ENCODE data around the gene MKS1. TPM values are rescaled to one million over a fixed set of nuclear protein-coding genes. Genes with fewer than 3 reads are reported as not detected.
A peak's percentile ranks its signal among the peaks of the same experiment; 100 is the strongest.

MKS1 gene
- 18.8 and 23.3 TPM in 2 replicates for total RNA-seq

DNA sequence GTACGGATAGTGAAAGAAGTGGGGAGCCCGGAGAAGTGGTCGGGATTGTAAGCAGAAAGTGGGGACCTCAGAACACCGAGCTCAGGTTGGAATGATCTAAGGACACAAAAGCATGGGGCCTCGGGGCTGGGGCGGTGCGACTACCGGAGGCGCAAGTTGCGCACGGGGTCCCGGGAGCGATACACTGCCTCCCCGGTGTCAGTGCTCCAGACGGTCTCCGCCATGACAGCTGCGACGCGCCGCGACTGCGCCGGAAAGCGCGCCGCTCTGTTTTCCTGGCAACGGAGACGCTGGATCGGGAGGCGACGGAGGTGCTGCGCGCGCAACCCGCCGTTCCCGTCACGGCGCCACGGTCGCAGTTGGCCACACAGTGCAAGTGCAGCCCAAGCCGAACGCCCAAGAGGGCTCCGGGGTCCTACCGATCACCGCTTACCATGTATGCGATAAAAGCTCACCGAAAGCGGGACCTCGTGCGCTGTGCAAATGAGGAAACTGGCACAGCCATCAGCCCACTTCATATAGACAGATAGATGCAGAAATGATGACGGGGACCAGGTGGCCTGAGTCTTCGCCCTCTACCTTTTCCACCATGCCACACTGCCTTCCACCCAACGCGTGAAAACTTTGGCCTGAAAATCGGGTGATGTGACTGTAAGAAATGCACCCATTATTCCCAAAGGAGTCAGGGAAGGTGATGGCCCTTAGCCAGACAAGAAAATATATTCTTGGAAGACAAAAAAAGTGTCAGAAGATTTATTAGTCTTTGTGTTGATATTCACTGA, at the start of gene MKS1:
Gene MKS1 (minus strand): TSS at position 249 of the 782 bp plus-strand sequence. CDS start 25 bp downstream, at position 224.
- peaks cover 11% of the 10 kb centered on the region for H3K27me3 Mint-ChIP-seq (ENCODE audit: insufficient read depth)
- DNase-seq (ENCODE audit: low spot score): peak; percentile 94
- peak within 1 kb of the TSS; percentile 96 for H3K27ac Mint-ChIP-seq
- H3K36me3 Mint-ChIP-seq (ENCODE audit: low read depth): no peaks in the 10 kb centered on the region
- intact Hi-C loops (cut with micrococcal nuclease): loop anchor here (1.0 to 5.0 kb wide), 6 partner anchors 30 to 369 kb away; partner anchors contain the start of genes DYNLL2, MRPS23, SRSF1 and SUPT4H1
- H3K4me1 Mint-ChIP-seq (ENCODE audit: low read depth): peaks cover 26% of the 10 kb centered on the region
- H3K9me3 Mint-ChIP-seq: no peaks in the 10 kb centered on the region
- peak within 1 kb of the TSS; percentile 92 for H3K4me3 Mint-ChIP-seq

DNA sequence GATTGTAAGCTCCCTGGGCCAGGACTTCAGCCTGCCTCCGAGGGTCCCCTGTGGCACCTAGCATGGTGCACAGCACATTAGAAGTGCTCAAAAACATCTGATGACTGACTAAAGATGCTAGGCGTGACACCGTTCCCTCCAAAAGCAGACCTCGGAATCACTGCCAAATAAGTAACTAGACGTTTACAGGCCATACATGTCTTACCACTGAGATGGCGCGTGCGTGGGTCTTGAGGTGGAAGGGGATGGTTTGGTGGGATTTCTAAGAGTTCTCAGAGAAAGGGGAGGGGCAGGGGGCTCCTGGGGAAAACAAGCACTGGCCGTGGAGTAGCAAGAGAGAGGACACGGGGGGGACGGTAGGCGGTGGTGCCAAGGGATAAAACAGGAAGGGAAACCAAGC, 49.3 kb upstream of the MKS1 start:
- DNase-seq (ENCODE audit: low spot score): no peak
- no peak overlapping the region for H3K27ac Mint-ChIP-seq
- H3K9me3 Mint-ChIP-seq: no peaks in the 10 kb centered on the region
- no peak overlapping the region for H3K4me3 Mint-ChIP-seq
- no peaks in the 10 kb centered on the region for H3K4me1 Mint-ChIP-seq (ENCODE audit: low read depth)
- intact Hi-C loops (cut with micrococcal nuclease): no loop called here
- H3K36me3 Mint-ChIP-seq (ENCODE audit: low read depth): no peaks in the 10 kb centered on the region
- H3K27me3 Mint-ChIP-seq (ENCODE audit: insufficient read depth): peaks cover 20% of the 10 kb centered on the region

DNA sequence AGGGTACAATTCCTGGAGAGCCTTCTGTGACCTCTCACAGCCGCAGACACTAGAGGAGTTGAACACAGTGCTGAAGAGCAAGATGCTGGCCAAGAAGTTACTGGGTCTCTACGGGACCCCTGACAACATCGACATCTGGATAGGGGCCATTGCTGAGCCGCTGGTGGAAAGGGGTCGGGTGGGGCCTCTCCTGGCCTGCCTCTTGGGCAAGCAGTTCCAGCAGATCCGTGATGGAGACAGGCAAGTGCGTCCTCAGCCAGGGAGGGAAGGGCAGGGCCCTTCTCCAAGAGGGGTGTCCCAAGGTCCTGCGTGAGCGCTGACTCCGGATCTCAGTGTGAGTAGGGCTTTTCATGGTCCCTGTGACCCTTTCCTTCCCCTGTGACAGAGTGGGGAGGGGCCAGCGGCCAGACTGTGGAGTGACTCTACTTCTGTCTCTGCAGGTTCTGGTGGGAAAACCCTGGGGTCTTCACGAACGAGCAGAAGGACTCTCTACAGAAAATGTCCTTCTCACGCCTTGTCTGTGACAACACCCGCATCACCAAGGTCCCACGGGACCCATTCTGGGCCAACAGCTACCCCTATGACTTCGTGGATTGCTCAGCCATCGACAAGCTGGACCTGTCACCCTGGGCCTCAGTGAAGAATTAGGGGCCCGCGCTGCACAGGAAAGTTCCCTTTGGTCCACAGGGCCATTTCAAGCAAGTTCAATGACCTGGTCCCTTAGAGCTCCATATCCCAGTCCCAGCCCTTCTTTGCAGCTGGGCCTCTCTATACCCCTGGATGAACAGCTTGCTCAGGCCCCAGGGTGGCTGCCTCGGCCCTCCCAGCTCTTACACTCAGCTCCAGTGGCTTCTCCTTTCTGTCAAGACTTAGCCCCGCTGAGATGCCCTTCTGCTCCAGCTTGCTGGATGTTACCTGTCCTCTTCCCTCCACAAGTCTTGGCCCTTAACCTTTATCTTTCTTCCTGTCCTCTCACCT, 48.6 kb upstream of the MKS1 start:
- Mint-ChIP-seq H3K4me1 (ENCODE audit: low read depth) (no peaks in the 10 kb centered on the region), H3K36me3 (ENCODE audit: low read depth) (no peaks in the 10 kb centered on the region), H3K4me3 (no peak overlapping the region), H3K27me3 (ENCODE audit: insufficient read depth) (peaks cover 27% of the 10 kb centered on the region), H3K9me3 (no peaks in the 10 kb centered on the region), H3K27ac (no peak overlapping the region)
- intact Hi-C loops (cut with micrococcal nuclease): no loop called here
- DNase-seq (ENCODE audit: low spot score): no peak

DNA sequence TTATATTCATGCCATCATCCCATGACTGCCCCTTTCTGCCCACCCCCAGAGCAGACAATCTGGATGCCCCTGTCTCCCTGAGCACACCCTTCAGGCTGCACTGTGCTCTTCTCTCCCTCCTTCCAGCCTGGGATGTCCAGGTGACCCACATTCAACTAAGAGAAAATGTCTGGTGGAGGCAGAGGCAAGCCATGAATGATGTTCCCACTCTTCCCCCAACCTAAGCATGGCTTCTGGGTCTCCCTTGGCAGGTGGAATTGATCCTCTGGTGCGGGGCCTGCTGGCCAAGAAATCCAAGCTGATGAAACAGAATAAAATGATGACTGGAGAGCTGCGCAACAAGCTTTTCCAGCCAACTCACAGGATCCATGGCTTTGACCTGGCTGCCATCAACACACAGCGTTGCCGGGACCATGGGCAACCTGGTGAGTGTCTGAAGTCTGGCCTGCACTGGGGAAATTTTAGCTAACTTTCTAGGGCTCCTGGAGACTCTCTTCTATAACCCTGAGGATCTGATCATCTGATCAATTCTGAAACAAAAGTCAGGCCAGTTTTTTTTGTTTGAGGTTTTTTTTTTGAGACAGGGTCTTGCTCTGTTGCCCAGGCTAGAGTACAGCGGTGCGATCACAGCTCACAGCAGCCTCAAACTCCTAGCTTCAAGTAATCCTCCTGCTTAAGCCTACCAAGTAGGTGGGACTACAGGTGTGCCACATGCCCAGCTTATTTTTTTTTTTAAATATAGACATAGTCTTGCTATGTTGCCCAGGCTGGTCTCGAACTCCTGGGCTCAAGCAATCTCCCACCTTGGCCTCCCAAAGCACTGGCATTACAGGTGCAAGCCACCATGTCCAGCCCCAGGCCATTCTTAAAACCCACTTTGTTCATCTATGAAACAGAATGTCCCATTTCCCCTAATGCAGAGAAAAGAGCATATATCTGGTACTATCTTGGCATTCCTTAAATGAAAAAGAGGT, 47.1 kb upstream of the MKS1 start:
- Mint-ChIP-seq H3K36me3 (ENCODE audit: low read depth) (no peaks in the 10 kb centered on the region), H3K4me3 (no peak overlapping the region), H3K9me3 (no peaks in the 10 kb centered on the region), H3K27me3 (ENCODE audit: insufficient read depth) (peaks cover 38% of the 10 kb centered on the region), H3K4me1 (ENCODE audit: low read depth) (no peaks in the 10 kb centered on the region), H3K27ac (no peak overlapping the region)
- DNase-seq (ENCODE audit: low spot score): no peak
- intact Hi-C loops (cut with micrococcal nuclease): no loop called here

DNA sequence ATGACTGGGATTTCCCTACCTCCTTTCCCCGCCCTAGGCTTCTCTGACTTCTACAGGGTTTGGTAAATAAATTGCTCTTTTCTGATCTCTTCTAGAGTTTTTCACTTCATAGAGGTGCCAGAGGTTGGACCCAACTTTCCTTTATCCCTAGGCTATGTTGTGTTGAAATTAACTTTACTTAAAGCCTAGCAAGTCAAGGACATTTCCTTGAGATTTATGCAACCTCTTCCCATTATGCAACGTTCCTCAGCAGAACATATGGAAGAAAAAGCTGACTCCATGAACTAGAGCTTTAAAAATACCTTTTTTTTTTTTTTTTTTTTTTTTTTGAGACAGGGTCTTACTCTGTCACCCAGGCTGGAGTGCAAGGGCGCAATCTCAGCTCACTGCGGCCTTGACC, 46.2 kb upstream of the MKS1 start:
- DNase-seq (ENCODE audit: low spot score): no peak
- Mint-ChIP-seq H3K27me3 (ENCODE audit: insufficient read depth) (peaks cover 47% of the 10 kb centered on the region), H3K36me3 (ENCODE audit: low read depth) (no peaks in the 10 kb centered on the region), H3K9me3 (no peaks in the 10 kb centered on the region), H3K27ac (no peak overlapping the region), H3K4me1 (ENCODE audit: low read depth) (no peaks in the 10 kb centered on the region), H3K4me3 (no peak overlapping the region)
- intact Hi-C loops (cut with micrococcal nuclease): no loop called here

DNA sequence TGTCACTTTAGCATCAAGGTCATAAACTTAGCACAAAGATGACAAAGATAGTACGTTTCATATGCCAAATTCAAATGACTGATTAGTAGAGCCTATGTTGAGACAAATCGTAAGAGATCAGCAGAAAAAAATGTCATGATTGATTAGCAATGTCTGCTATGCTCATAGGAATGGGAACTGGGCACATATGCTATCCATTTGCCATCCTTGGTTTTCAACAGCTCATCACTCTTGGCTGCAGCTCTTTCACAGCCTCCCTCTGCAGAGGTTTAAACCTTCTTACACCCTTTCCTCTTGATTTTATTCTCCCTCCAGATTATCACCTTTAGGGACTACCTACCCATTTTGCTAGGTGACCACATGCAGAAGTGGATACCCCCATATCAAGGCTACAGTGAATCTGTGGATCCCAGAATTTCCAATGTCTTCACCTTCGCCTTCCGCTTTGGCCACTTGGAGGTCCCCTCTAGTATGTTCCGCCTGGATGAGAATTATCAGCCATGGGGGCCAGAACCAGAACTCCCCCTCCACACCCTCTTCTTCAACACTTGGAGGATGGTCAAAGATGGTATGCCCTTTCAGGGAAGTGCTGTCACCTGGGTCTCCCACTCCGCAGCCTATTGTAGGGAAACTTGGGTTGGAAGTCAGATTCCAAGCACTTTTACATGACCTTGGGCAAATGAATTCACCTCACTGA, 45.5 kb upstream of the MKS1 start:
- DNase-seq (ENCODE audit: low spot score): no peak
- no peaks in the 10 kb centered on the region for H3K9me3 Mint-ChIP-seq
- no peak overlapping the region for H3K4me3 Mint-ChIP-seq
- H3K27me3 Mint-ChIP-seq (ENCODE audit: insufficient read depth): peaks cover 53% of the 10 kb centered on the region
- H3K36me3 Mint-ChIP-seq (ENCODE audit: low read depth): no peaks in the 10 kb centered on the region
- H3K27ac Mint-ChIP-seq: no peak overlapping the region
- intact Hi-C loops (cut with micrococcal nuclease): no loop called here
- H3K4me1 Mint-ChIP-seq (ENCODE audit: low read depth): no peaks in the 10 kb centered on the region

DNA sequence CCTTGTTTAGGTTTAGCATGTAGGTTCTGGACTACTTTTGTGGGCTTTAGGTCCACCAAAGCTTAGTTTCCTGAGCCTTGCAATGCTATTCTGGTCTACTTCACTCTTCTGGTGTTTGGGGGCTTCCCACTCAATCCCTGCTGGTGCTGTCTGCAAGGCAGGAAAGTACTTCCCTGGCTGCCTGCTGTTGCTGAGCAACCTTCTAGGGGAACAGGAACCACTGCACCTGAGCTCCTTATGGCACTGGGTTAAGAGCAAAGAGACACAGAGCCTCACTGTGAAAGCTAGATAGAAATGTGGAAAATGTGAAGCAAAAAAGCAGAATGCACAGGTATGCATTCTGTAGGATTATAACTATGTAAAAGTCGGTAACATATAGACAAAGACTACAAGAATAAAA, 44.7 kb upstream of the MKS1 start:
- no peak for DNase-seq (ENCODE audit: low spot score)
- Mint-ChIP-seq H3K27ac (no peak overlapping the region), H3K9me3 (no peaks in the 10 kb centered on the region), H3K4me3 (no peak overlapping the region), H3K27me3 (ENCODE audit: insufficient read depth) (peaks cover 59% of the 10 kb centered on the region), H3K36me3 (ENCODE audit: low read depth) (no peaks in the 10 kb centered on the region), H3K4me1 (ENCODE audit: low read depth) (no peaks in the 10 kb centered on the region)
- intact Hi-C loops (cut with micrococcal nuclease): no loop called here

DNA sequence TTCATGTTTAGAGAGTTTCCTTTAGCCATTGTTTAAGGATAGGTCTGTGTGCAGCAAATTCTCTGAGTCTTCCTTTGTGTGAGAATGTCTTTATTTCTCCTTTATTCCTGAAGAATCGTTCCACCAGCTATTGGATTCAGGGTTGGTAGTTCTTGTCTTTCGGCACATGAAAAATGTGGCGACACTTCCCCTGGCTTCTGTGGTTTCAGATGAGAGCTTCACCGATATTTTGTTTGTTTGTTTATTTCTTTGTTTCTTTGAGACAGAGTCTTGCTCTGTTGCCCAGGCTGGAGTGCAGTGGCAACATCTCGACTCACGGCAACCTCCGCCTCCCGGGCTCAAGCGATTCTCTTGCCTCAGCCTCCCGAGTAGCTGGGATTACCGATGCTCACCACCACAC, 43.1 kb upstream of the MKS1 start:
- peaks cover 70% of the 10 kb centered on the region for H3K27me3 Mint-ChIP-seq (ENCODE audit: insufficient read depth)
- intact Hi-C loops (cut with micrococcal nuclease): no loop called here
- H3K4me1 Mint-ChIP-seq (ENCODE audit: low read depth): no peaks in the 10 kb centered on the region
- H3K27ac Mint-ChIP-seq: no peak overlapping the region
- no peak overlapping the region for H3K4me3 Mint-ChIP-seq
- no peak for DNase-seq (ENCODE audit: low spot score)
- H3K36me3 Mint-ChIP-seq (ENCODE audit: low read depth): no peaks in the 10 kb centered on the region
- H3K9me3 Mint-ChIP-seq: no peaks in the 10 kb centered on the region

DNA sequence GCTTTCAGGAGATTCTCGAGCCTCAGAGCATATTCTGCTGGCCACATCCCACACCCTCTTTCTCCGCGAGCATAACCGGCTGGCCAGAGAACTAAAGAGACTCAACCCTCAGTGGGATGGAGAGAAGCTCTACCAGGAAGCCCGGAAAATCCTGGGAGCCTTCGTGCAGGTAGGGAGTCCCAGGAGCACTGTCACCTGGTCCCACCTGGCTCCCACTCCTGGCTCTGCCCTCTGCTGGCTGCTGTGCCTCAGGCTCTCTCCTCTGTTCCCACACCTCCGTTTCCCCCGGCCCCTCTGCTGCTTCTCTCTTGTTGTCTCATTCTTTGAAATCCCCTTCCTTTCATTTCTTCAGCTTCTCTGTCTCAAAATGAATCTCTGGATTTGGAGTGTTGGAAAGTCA, 35.7 kb upstream of the MKS1 start:
- Mint-ChIP-seq H3K36me3 (ENCODE audit: low read depth) (no peaks in the 10 kb centered on the region), H3K4me3 (no peak overlapping the region), H3K27me3 (ENCODE audit: insufficient read depth) (peaks cover 56% of the 10 kb centered on the region), H3K4me1 (ENCODE audit: low read depth) (no peaks in the 10 kb centered on the region), H3K27ac (no peak overlapping the region), H3K9me3 (no peaks in the 10 kb centered on the region)
- intact Hi-C loops (cut with micrococcal nuclease): no loop called here
- DNase-seq (ENCODE audit: low spot score): no peak

DNA sequence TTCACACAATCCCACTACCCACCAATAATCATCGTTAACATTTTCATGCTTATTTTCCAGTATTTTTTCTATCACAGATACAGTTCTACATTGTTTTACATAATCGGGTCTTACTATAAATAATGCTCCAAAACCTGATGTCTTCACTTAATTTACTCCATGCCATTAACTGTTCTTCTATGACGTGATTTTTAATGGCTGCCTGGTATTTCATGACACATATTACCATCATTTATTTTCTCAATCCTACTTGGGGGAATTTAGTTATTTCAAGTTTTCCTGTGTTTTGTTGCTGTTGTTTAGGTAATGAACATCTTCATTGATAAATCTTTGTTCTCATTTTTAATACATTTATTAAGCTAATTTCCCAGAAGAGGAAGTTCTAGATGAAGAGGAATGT, 34.0 kb upstream of the MKS1 start:
- Mint-ChIP-seq H3K9me3 (no peaks in the 10 kb centered on the region), H3K27ac (no peak overlapping the region), H3K27me3 (ENCODE audit: insufficient read depth) (peaks cover 49% of the 10 kb centered on the region), H3K36me3 (ENCODE audit: low read depth) (no peaks in the 10 kb centered on the region), H3K4me1 (ENCODE audit: low read depth) (peaks cover 7% of the 10 kb centered on the region), H3K4me3 (no peak overlapping the region)
- no peak for DNase-seq (ENCODE audit: low spot score)
- intact Hi-C loops (cut with micrococcal nuclease): no loop called here

DNA sequence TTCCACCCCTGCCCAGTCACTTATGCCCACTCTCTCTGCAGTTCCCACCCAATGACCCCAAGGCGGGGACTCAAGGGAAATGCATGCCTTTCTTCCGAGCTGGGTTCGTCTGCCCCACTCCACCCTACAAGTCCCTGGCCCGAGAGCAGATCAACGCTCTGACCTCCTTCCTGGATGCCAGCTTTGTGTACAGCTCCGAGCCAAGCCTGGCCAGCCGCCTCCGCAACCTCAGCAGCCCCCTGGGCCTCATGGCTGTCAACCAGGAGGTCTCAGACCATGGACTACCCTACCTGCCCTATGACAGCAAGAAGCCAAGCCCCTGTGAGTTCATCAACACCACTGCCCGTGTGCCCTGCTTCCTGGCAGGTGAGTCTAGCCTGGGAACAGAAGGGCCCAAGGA, 33.1 kb upstream of the MKS1 start:
- H3K27ac Mint-ChIP-seq: no peak overlapping the region
- H3K4me1 Mint-ChIP-seq (ENCODE audit: low read depth): peaks cover 16% of the 10 kb centered on the region
- no peak overlapping the region for H3K4me3 Mint-ChIP-seq
- intact Hi-C loops (cut with micrococcal nuclease): no loop called here
- no peaks in the 10 kb centered on the region for H3K36me3 Mint-ChIP-seq (ENCODE audit: low read depth)
- H3K9me3 Mint-ChIP-seq: no peaks in the 10 kb centered on the region
- DNase-seq (ENCODE audit: low spot score): no peak
- peaks cover 47% of the 10 kb centered on the region for H3K27me3 Mint-ChIP-seq (ENCODE audit: insufficient read depth)
